ENCODE results near the gene ITSN2.

ITSN2 gene

GRCh38 chr2:24176326-24176725 is 184.0 kb downstream of the ITSN2 start:
- DNase-seq (ENCODE audit: low read depth): no peak

DNA sequence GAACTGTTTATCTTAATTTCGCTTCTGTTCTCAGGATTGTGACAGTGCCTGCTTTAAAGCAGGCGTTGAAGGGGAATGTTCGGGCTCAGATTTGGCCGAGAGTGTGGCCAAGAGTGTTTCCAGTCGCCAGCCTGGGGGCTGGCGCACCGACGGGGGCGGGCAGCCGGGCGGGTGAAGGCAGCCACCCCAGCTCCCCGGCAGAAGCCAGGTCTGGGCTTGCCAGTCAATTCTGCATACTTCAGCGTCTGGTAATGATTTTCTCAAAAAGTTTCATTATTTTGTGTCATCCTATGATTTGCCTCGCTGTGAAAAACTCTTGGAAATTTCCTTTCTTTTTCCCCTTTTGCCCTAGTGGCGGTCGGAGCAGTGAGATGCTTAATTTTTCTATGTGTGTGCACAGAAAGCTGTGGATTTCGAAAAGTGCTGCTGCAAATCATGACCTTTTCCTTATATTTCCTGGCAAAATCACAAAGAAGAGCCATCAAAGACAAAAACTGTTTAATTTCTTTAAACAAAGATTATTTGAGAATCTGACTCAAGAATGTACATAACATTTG is 184.6 kb downstream of the ITSN2 start:
- no peak for DNase-seq (ENCODE audit: low read depth)

DNA sequence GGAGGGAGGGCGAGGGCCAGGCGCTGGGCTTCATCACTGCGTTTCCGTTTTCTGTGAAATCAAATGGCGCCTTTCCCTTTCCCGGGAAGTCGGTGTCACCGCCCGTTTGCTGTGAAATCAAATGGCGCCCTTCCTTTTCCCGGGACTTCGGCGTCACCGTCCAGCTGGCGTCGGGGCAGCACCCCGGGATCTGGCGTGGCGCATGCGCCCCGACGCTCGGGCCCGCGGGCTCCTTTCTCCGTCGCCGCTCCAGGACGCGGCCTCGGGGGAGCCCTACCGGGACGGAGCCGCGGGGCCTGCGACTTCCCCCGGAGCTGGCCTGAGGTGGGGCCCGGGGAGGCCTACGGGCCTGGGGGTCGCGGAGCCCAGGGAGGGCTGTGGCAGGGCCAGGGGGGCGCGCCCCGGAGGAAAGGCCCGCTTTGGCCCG is 185.5 kb downstream of the ITSN2 start, which contains the start of gene FAM228A:
Gene FAM228A, plus strand, starts transcription at position 203 of the 427 bp plus-strand sequence. CDS start 428 bp downstream, outside the sequence.
- no peak for DNase-seq (ENCODE audit: low read depth)

- no peak for DNase-seq (ENCODE audit: low read depth)
These were observed 191.3 kb downstream of the ITSN2 start for GRCh38 chr2:24169023-24169422.

- DNase-seq (ENCODE audit: low read depth): peak; percentile 17
These were observed 195.8 kb downstream of the ITSN2 start for GRCh38 chr2:24164416-24164973.

GRCh38 chr2:24163601-24164000 is 196.7 kb downstream of the ITSN2 start:
- DNase-seq (ENCODE audit: low read depth): no peak

GRCh38 chr2:24163186-24163585 is 197.2 kb downstream of the ITSN2 start:
- DNase-seq (ENCODE audit: low read depth): no peak

GRCh38 chr2:24162494-24162893 is 197.8 kb downstream of the ITSN2 start:
- no peak for DNase-seq (ENCODE audit: low read depth)

DNA sequence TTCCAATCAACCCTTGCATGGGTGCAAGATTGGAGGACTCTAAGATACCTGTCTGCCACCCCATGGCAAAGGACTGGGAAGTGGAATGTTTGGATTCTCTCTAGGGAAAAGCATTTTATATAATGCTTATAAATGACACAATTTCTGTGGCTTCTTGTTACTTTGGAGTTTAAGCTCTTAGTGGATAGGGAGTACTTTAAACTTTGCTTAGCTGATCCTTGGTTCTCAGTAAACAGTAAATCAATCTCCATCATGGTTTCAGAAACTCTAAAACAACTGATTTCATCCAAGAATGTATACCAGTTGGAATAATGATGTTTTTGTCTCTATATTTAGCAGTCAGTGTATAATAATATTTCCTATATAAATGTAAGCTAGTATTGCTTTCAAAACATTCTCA is 199.6 kb downstream of the ITSN2 start:
- no peak for DNase-seq (ENCODE audit: low read depth)

DNA sequence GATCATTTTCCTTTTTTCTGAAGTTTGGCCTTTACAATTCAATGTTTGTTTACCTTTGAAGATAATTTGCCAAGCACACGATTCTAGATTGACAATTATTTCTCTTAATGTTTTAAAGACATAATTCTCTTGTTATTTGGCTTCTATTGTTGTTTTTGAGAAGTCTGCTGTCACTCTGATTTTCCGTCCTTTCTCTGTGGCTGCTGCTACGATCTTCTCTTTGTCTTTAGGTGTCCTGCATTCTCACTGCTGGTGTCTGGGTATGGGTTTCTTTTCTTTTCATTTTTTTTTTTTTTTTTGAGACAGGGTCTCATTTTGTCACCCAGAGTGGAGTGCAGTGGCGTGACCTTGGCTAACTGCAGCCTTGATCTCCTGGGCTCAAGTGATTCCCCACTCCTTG is 200.6 kb downstream of the ITSN2 start:
- no peak for DNase-seq (ENCODE audit: low read depth)

GRCh38 chr2:24158131-24158530 is 202.2 kb downstream of the ITSN2 start:
- DNase-seq (ENCODE audit: low read depth): no peak

DNA sequence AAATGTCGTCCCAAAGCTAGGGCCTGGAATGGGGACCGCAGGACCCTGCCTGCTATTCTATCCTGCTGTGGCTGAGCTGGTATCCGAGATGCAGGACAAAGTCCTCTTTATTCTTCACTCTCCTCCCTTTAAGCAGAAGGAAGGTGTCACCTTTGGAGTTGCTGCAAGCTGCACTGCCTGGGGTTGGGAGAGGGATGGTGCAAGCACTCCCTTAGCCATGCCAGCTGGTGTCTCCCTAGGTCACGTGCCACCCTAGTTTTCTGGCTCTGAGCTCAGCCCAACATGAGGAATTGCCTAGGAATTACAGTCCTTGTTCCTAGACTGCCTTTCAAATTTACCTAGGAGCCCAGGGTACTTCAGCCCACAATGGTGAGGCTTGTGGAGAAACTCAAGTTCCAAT is 206.9 kb downstream of the ITSN2 start:
- DNase-seq (ENCODE audit: low read depth): no peak
